ENCODE results near the gene DDX60.
A peak's percentile ranks its signal among the peaks of the same experiment; 100 is the strongest.

DNA sequence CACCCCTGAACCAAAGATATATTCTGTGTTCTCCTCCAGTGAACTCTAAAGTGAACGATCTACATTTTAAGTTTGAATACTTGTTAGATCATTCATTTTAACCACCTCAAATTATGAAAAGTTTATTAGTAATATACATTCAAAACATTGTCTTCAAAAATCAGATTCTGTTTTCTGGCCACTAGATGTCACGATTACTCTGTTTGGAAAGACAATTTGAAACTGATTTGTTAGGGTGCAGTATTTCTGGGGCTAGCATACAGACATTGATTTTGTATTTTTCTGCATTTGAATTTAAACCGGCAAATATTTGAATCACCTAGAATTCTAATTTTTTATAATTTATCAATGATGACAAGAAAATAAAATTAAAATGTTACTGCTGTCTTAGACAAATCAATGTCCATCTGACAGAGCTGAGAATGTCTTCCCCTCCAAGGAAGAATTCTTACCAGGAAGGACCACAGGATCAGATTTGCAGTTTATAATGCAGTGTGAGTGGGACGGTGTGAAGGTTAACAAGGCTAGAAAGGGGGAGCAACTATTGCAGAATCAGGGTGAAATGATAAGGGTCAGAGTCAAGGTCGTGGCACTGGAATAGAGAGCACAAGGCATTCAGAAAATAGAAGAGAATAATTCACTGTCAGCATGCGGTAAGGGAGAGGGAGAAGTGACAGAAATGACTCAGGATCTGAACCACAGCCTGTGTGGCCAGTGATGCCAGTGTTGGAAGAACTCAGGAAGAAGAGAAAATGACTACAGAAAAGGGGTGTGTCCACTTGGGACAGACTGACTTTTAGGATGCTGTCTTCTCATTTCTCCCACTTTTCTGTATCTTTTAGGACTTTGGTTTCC is 134.6 kb downstream of the DDX60 start:
- TF ChIP-seq, protein P1, sequence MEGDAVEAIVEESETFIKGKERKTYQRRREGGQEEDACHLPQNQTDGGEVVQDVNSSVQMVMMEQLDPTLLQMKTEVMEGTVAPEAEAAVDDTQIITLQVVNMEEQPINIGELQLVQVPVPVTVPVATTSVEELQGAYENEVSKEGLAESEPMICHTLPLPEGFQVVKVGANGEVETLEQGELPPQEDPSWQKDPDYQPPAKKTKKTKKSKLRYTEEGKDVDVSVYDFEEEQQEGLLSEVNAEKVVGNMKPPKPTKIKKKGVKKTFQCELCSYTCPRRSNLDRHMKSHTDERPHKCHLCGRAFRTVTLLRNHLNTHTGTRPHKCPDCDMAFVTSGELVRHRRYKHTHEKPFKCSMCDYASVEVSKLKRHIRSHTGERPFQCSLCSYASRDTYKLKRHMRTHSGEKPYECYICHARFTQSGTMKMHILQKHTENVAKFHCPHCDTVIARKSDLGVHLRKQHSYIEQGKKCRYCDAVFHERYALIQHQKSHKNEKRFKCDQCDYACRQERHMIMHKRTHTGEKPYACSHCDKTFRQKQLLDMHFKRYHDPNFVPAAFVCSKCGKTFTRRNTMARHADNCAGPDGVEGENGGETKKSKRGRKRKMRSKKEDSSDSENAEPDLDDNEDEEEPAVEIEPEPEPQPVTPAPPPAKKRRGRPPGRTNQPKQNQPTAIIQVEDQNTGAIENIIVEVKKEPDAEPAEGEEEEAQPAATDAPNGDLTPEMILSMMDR (IDR thresholded peaks at IDR 0.05; ENCODE audit: low read depth, low read length, missing input control) = peak; percentile 22
- TF ChIP-seq SP1 (IDR thresholded peaks at IDR 0.05) (no peak), GABPA (IDR thresholded peaks at IDR 0.05 in 1 of 2, conservative IDR thresholded peaks at IDR 0.05 in 1 of 2) (no peak), RAD21 (IDR thresholded peaks at IDR 0.05) (peak; percentile 62 to 80)
- TF ChIP-seq, protein P2, sequence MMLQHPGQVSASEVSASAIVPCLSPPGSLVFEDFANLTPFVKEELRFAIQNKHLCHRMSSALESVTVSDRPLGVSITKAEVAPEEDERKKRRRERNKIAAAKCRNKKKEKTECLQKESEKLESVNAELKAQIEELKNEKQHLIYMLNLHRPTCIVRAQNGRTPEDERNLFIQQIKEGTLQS (IDR thresholded peaks at IDR 0.05) = no peak
- TF ChIP-seq, protein P3, sequence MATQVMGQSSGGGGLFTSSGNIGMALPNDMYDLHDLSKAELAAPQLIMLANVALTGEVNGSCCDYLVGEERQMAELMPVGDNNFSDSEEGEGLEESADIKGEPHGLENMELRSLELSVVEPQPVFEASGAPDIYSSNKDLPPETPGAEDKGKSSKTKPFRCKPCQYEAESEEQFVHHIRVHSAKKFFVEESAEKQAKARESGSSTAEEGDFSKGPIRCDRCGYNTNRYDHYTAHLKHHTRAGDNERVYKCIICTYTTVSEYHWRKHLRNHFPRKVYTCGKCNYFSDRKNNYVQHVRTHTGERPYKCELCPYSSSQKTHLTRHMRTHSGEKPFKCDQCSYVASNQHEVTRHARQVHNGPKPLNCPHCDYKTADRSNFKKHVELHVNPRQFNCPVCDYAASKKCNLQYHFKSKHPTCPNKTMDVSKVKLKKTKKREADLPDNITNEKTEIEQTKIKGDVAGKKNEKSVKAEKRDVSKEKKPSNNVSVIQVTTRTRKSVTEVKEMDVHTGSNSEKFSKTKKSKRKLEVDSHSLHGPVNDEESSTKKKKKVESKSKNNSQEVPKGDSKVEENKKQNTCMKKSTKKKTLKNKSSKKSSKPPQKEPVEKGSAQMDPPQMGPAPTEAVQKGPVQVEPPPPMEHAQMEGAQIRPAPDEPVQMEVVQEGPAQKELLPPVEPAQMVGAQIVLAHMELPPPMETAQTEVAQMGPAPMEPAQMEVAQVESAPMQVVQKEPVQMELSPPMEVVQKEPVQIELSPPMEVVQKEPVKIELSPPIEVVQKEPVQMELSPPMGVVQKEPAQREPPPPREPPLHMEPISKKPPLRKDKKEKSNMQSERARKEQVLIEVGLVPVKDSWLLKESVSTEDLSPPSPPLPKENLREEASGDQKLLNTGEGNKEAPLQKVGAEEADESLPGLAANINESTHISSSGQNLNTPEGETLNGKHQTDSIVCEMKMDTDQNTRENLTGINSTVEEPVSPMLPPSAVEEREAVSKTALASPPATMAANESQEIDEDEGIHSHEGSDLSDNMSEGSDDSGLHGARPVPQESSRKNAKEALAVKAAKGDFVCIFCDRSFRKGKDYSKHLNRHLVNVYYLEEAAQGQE (IDR thresholded peaks at IDR 0.05) = no peak
- TF ChIP-seq, protein P4, sequence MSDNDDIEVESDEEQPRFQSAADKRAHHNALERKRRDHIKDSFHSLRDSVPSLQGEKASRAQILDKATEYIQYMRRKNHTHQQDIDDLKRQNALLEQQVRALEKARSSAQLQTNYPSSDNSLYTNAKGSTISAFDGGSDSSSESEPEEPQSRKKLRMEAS (IDR thresholded peaks at IDR 0.05) = no peak
- TF ChIP-seq, protein P5, sequence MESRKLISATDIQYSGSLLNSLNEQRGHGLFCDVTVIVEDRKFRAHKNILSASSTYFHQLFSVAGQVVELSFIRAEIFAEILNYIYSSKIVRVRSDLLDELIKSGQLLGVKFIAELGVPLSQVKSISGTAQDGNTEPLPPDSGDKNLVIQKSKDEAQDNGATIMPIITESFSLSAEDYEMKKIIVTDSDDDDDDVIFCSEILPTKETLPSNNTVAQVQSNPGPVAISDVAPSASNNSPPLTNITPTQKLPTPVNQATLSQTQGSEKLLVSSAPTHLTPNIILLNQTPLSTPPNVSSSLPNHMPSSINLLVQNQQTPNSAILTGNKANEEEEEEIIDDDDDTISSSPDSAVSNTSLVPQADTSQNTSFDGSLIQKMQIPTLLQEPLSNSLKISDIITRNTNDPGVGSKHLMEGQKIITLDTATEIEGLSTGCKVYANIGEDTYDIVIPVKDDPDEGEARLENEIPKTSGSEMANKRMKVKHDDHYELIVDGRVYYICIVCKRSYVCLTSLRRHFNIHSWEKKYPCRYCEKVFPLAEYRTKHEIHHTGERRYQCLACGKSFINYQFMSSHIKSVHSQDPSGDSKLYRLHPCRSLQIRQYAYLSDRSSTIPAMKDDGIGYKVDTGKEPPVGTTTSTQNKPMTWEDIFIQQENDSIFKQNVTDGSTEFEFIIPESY (IDR thresholded peaks at IDR 0.05) = no peak
